ENCODE data around the gene BLOC1S1. TPM values are rescaled to one million over a fixed set of nuclear protein-coding genes. Genes with fewer than 3 reads are reported as not detected.

BLOC1S1 gene
- total and polyA plus RNA-seq, 9 of the 15 experiments (the other 6 are each of a cell fraction or from before 2014, with no cell fraction given): 75.2 to 161 (median 98.8) TPM

DNA sequence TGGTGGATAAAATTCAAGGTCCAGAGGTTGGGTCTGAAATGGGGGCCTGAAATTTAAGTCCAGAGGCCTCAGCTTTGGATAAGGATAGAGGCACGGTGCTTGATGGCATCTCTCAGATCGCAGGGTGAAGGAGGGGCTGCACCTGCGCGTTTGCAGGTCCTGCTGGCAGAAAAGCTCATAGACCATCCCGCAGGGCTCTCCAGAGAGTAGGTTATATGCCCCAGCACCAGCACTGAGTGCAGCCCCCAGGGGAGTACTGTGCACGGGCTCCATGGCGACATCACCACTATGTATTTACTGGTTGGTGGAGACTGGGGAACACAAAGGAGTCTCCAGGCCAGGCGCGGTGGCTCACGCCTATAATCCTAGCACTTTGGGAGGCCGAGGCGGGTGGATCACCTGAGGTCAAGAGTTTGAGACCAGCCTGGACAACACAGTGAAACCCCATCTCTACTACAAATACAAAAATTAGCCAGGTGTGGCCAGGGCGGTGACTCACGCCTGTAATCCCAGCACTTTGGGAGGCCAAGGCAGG, 17.2 kb downstream of the BLOC1S1 start:
- WGBS (ENCODE audit: insufficient coverage, low coverage, missing lambda C conversion rate): 72% methylated on average over 14 of the region's 14 CpGs
- Histone ChIP-seq H3K9me3 (replicated peaks; ENCODE audit: control insufficient read depth, insufficient read depth, low read depth, low read length) (no peaks in the 10 kb centered on the region), H3K36me3 (ENCODE audit: control insufficient read depth, insufficient read depth, low read length) (no peaks in the 10 kb centered on the region), H3K9ac (ENCODE audit: insufficient read depth in 1 of 2, low read depth in 2 of 2, low read length in 2 of 2) (no peak overlapping the region), H3K79me2 (ENCODE audit: control insufficient read depth, insufficient read depth, low read length) (peaks cover 12% of the 10 kb centered on the region), H3K27ac (ENCODE audit: extremely low read depth, low read depth, low read length) (no peak overlapping the region), H3K9me1 (ENCODE audit: control insufficient read depth, insufficient read depth, low read length) (no peaks in the 10 kb centered on the region), H3K4me2 (ENCODE audit: insufficient read depth, low read length) (no peak overlapping the region), H3K4me3 (no peak overlapping the region), H3K4me1 (replicated peaks in 1 of 2; ENCODE audit: control insufficient read depth in 2 of 2, insufficient read depth in 2 of 2, low read length in 2 of 2) (peaks cover 24 to 34% of the 10 kb centered on the region in 2 experiments), H2AFZ (ENCODE audit: low read depth, low read length) (no peak overlapping the region), H3K27me3 (ENCODE audit: control insufficient read depth in 2 of 2, insufficient read depth in 2 of 2, low read length in 2 of 2) (no peaks in the 10 kb centered on the region), H4K20me1 (replicated peaks; ENCODE audit: control insufficient read depth, insufficient read depth, low read length) (no peaks in the 10 kb centered on the region)
- in situ Hi-C loops (cut with MboI) (no loop called here), intact Hi-C loops (cut with micrococcal nuclease) (no loop called here)
- ATAC-seq: no peak
- no peak for DNase-seq (ENCODE audit: extremely low read depth in 1 of 4, low spot score in 3 of 4)
- CTCF ChIA-PET (ENCODE audit: low intra/inter-chr PET ratio): no interaction called here
- POLR2A ChIA-PET: no interaction called here
- no TSS peak for BruUV-seq (replicated peaks)
- FAIRE-seq: no peak
- 0 out of 2 replicates have a peak, but pooled peaks have one; percentile 15 for TF ChIP-seq ATF3 (IDR thresholded peaks at IDR 0.05)
- TF ChIP-seq ATF3 (CRISPR knock-in tag; conservative IDR thresholded peaks at IDR 0.05): no peak
- no peak for TF ChIP-seq PTRF (tag; IDR thresholded peaks at IDR 0.05)
- TF ChIP-seq ZBTB33 (CRISPR knock-in tag; IDR thresholded peaks at IDR 0.05): peak; percentile 32; the same call in 1 of the 2 replicates
